HepG2 (cell line): Measurements from ENCODE around the gene GPLD1. TPM values are rescaled to one million over a fixed set of nuclear protein-coding genes. Genes with fewer than 3 reads are reported as not detected.

ENCODE experiments used
- ATAC-seq: fragments of 200-7000 bp; cut with Tn5 transposase; 3 replicates; pipeline ENCODE4 v1.9.1; 2020; ENCODE audit warnings: mild to moderate bottlenecking, moderate library complexity
- BruUV-seq: library from RNA; stranded (reverse); fragments of 400-500 nt; replicated peaks from 2 replicates; lab custom pipeline; 2021; lab: Mats Ljungman, UMichigan
- CTCF ChIA-PET: fragments of 300-600 bp; formaldehyde crosslinking; extraction: SDS; loops from one replicate; lab custom pipeline; 2021; ENCODE audit warnings: low total read pairs, inconsistent platforms, low intra/inter-chr PET ratio; lab: Yijun Ruan, JAX
- POLR2A ChIA-PET: fragments of 350-600 bp; sonication (Branson Sonifier 250); formaldehyde crosslinking; loops from one replicate; lab custom pipeline; 2020; ENCODE audit warnings: antibody characterized with exemption, inconsistent platforms; lab: Yijun Ruan, JAX
- DNase-seq: peaks from one replicate; pipeline ENCODE4 v3.0.0-alpha.2; 2015; ENCODE audit warnings: low spot score
- FAIRE-seq: peaks from 3 replicates; lab custom pipeline; 2011; peaks lifted over from hg19 to GRCh38; lab: Jason Lieb, UNC
- H2AFZ ChIP-seq: one replicate; pipeline ENCODE4 v1.6.1; 2011; ENCODE audit warnings: low read length, inconsistent platforms
- H3K27ac ChIP-seq: fragments of 300-600 bp; 3 replicates; pipeline ENCODE4 v1.8.0; 2011; ENCODE audit warnings: mixed run types, mild to moderate bottlenecking, mixed read lengths, low read length, inconsistent platforms; ENCODE audit not compliant: insufficient read depth; ENCODE audit errors: extremely low read length
- H3K27me3 ChIP-seq, 2 experiments: fragments of 200-600 bp in 1 of 2; 2 replicates in 1 of 2; 3 replicates in 1 of 2; pipeline versions ENCODE4 v1.6.0 to v1.8.0; 2011; ENCODE audit warnings: low read length in 2 of 2, mild to moderate bottlenecking in 2 of 2, moderate library complexity in 2 of 2, inconsistent platforms in 1 of 2; ENCODE audit not compliant: insufficient read depth in 2 of 2, control insufficient read depth in 1 of 2
- H3K36me3 ChIP-seq, 2 experiments: fragments of 200-600 bp in 1 of 2; replicated peaks in 1 of 2; 2 replicates in 1 of 2; 3 replicates in 1 of 2; pipeline versions ENCODE4 v1.5.1 to v1.8.0; 2011; ENCODE audit warnings: low read length in 2 of 2, inconsistent platforms in 1 of 2; ENCODE audit not compliant: insufficient read depth in 2 of 2, control insufficient read depth in 1 of 2
- H3K4me1 ChIP-seq: 2 replicates; pipeline ENCODE4 v1.5.1; 2012; ENCODE audit warnings: low read length, inconsistent platforms; ENCODE audit not compliant: insufficient read depth
- H3K4me2 ChIP-seq: 2 replicates; pipeline ENCODE4 v1.6.0; 2011; ENCODE audit warnings: low read depth, low read length, inconsistent platforms
- H3K4me3 ChIP-seq, 3 experiments: fragments of 200-600 bp in 1 of 3; sonication (generic), shearing (Covaris generic) in 1 of 3; replicated peaks in 1 of 3; 2 replicates each; pipeline ENCODE4 v1.5.1; 2011 to 2016; ENCODE audit warnings: low read length in 3 of 3, inconsistent platforms in 2 of 3, low read depth in 2 of 3, mild to moderate bottlenecking in 2 of 3, control low read depth in 1 of 3, mixed read lengths in 1 of 3; ENCODE audit not compliant: insufficient read depth in 1 of 3
- H3K79me2 ChIP-seq: one replicate; pipeline ENCODE4 v1.6.1; 2011; ENCODE audit warnings: low read length, inconsistent platforms; ENCODE audit not compliant: insufficient read depth
- H3K9ac ChIP-seq: 2 replicates; pipeline ENCODE4 v1.6.0; 2011; ENCODE audit warnings: mild to moderate bottlenecking, low read depth, low read length, inconsistent platforms; ENCODE audit not compliant: insufficient read depth
- H3K9me3 ChIP-seq: 2 replicates; pipeline ENCODE4 v1.5.1; 2012; ENCODE audit warnings: mild to moderate bottlenecking, low read length
- H4K20me1 ChIP-seq: 2 replicates; pipeline ENCODE4 v1.6.0; 2011; ENCODE audit warnings: inconsistent platforms, mild to moderate bottlenecking, low read length, moderate library complexity; ENCODE audit not compliant: insufficient read depth
- ARID5B ChIP-seq: IDR thresholded peaks from 2 replicates; pipeline ENCODE4 v1.4.0; 2020; ENCODE audit warnings: mild to moderate bottlenecking, missing genetic modification reagents
- CBX5 ChIP-seq: sonication (generic); formaldehyde crosslinking; IDR thresholded peaks from 2 replicates; pipeline ENCODE4 v1.4.0; 2020; ENCODE audit warnings: missing genetic modification reagents, borderline replicate concordance
- E2F2 ChIP-seq: sonication (generic); formaldehyde crosslinking; IDR thresholded peaks from 2 replicates; pipeline ENCODE4 v1.4.0; 2020; ENCODE audit warnings: missing genetic modification reagents, borderline replicate concordance
- GATAD2A ChIP-seq: IDR thresholded peaks from 2 replicates; pipeline ENCODE4 v1.6.1; 2016
- GRHL1 ChIP-seq: sonication (generic); formaldehyde crosslinking; conservative IDR thresholded peaks from 2 replicates; pipeline ENCODE4 v1.8.0; 2022; ENCODE audit warnings: missing genetic modification reagents
- HCFC1 ChIP-seq: fragments of 150-350 bp; IDR thresholded peaks from 2 replicates; pipeline ENCODE4 v1.6.1; 2014; ENCODE audit warnings: low read depth, low read length
- HINFP ChIP-seq: sonication (generic); formaldehyde crosslinking; IDR thresholded peaks from 2 replicates; pipeline ENCODE4 v1.4.0; 2020; ENCODE audit warnings: low read depth, mild to moderate bottlenecking, missing genetic modification reagents
- MNT ChIP-seq: fragments of 450-650 bp; IDR thresholded peaks from 2 replicates; pipeline ENCODE4 v1.6.1; 2016
- NAIF1 ChIP-seq: sonication (generic); formaldehyde crosslinking; IDR thresholded peaks from 2 replicates; pipeline ENCODE4 v1.5.0; 2020; ENCODE audit warnings: mild to moderate bottlenecking, missing genetic modification reagents, borderline replicate concordance
- PLRG1 ChIP-seq: fragments of 450-650 bp; conservative IDR thresholded peaks from 2 replicates; pipeline ENCODE4 v1.6.1; 2016
- TEAD3 ChIP-seq: optimal IDR thresholded peaks from 2 replicates; pipeline ENCODE3; 2016; ENCODE audit warnings: borderline replicate concordance
- ZNF354B ChIP-seq: sonication (generic); formaldehyde crosslinking; IDR thresholded peaks from 2 replicates; pipeline ENCODE4 v1.8.0; 2022; ENCODE audit warnings: mild to moderate bottlenecking, missing genetic modification reagents
- ZNF501 ChIP-seq: sonication (generic); formaldehyde crosslinking; IDR thresholded peaks from 2 replicates; pipeline ENCODE4 v1.5.1; 2020; ENCODE audit warnings: mild to moderate bottlenecking, moderate library complexity, missing genetic modification reagents
- WGBS: methylation state at CpG from one replicate; pipeline ENCODE4 v1.1.6; 2017; ENCODE audit warnings: low lambda C conversion rate; 5-methylcytosine and 5-hydroxymethylcytosine counted together
- in situ Hi-C: cut with HindIII; loops from 2 replicates; pipeline ENCODE4 v1.10.0; 2017; ENCODE audit warnings: low pct_unique_long_range_greater_than_20kb; ENCODE audit not compliant: extremely low pct_ligation_motif_present
- intact Hi-C: fragments of 100-400 bp; cut with micrococcal nuclease; formaldehyde crosslinking; loops from one replicate; pipeline ENCODE4 v1.10.0; 2022; ENCODE audit not compliant: unreplicated experiment
- polyA plus RNA-seq, 8 experiments: library from polyadenylated mRNA; depleted of rRNA in 3 of 8; stranded (reverse) in 7 of 8; unstranded in 1 of 8; fragments of >200 nt; fragmentation: Illumina TruSeq in 4 of 8; extraction: Trizol in 4 of 8; gene quantifications; 2 replicates each; pipeline versions ENCODE4 v1.2.1 to v1.2.3, GENCODE V29; 2011 to 2016; ENCODE audit warnings: low read depth in 4 of 8, missing spikeins in 1 of 8, mixed read lengths in 1 of 8; ENCODE audit not compliant: insufficient read depth in 1 of 8
- total RNA-seq, 5 experiments: library from RNA; depleted of rRNA; stranded (reverse); fragments of >200 nt; fragmentation: Illumina TruSeq; extraction: Trizol; gene quantifications; 2 replicates each; pipeline ENCODE4 v1.2.3, GENCODE V29; 2016; ENCODE audit warnings: low read depth in 1 of 5

Gene GPLD1
- total and polyA plus RNA-seq, 2 of the 13 experiments (the other 11 are each of a cell fraction or from before 2014, with no cell fraction given): 6.2 to 7.6 TPM

GRCh38 chr6:24402697-24403500 is 86.5 kb downstream of the GPLD1 start, which contains the start of gene MRS2:
Gene MRS2 (plus strand): TSS chr6:24402936. CDS start chr6:24403047, 111 bp downstream.
- in situ Hi-C loops (no loop called here), intact Hi-C loops (loop anchor here (1.0 to 5.0 kb wide), 3 partner anchors 18 to 341 kb away; no protein-coding TSS in a partner anchor)
- ChIA-PET CTCF (interaction anchor here (1.7 kb wide), 1 partner anchor 120 kb away, joined by 4 read pairs; no protein-coding TSS in a partner anchor), POLR2A (interaction anchor here (0.8 to 1.0 kb wide), 3 partner anchors 10 to 264 kb away, joined by 3 read pairs; partner anchors contain the start of genes ACOT13 and TDP2)
- Histone ChIP-seq H3K4me1 (peaks cover 71% of the 10 kb centered on the region), H3K4me3 (peak within 1 kb of the TSS; percentile 78 to 95 (median 83)), H3K79me2 (peaks cover 38% of the 10 kb centered on the region), H3K27ac (peak within 1 kb of the TSS; percentile 79), H2AFZ (peak within 1 kb of the TSS; percentile 56), H3K9me3 (no peaks in the 10 kb centered on the region), H3K9ac (peak within 1 kb of the TSS; percentile 90), H3K4me2 (peak within 1 kb of the TSS; percentile 88), H3K36me3 (peaks cover 6 to 7% of the 10 kb centered on the region in 2 experiments), H3K27me3 (no peaks in the 10 kb centered on the region; a peak in 1 of 5 replicates), H4K20me1 (peaks cover 6% of the 10 kb centered on the region)
- BruUV-seq: no TSS peak
- FAIRE-seq (no peak), DNase-seq (peak; percentile 85), ATAC-seq (peak; percentile 96)
- under 1% methylated on average over 23 of the region's 63 CpGs for WGBS
- peak; percentile 90 for TF ChIP-seq ZNF501 (CRISPR knock-in tag)
- no peak for TF ChIP-seq CBX5 (CRISPR knock-in tag)
- TF ChIP-seq ZNF354B (CRISPR knock-in tag): peak; percentile 53; the same call in 1 of the 2 replicates
- peak; percentile 41; the same call in 1 of the 2 replicates for TF ChIP-seq ARID5B (CRISPR knock-in tag)
- TF ChIP-seq HINFP (CRISPR knock-in tag): peak; percentile 98
- TF ChIP-seq PLRG1: no peak
- no peak for TF ChIP-seq GRHL1 (CRISPR knock-in tag)
- no peak for TF ChIP-seq E2F2 (CRISPR knock-in tag)
- TF ChIP-seq GATAD2A: 0 out of 2 replicates have a peak, but pooled peaks have one; percentile 42
- peak; percentile 94 for TF ChIP-seq NAIF1 (CRISPR knock-in tag)
- no peak for TF ChIP-seq HCFC1
- TF ChIP-seq TEAD3 (CRISPR knock-in tag): peak; percentile 50
- no peak for TF ChIP-seq MNT
